GM12891 (cell line): ENCODE measurements around the gene DLG4.

ENCODE experiments used
- PAX5 ChIP-seq: IDR thresholded peaks from 2 replicates; pipeline ENCODE4 v1.6.1; 2011; ENCODE audit warnings: low read length, moderate library complexity, mild to moderate bottlenecking; ENCODE audit not compliant: insufficient read depth, severe bottlenecking
- POLR2A ChIP-seq: IDR thresholded peaks from 2 replicates; pipeline ENCODE4 v1.6.1; 2011; ENCODE audit warnings: low read depth, low read length, control low read depth
- POLR2AphosphoS5 ChIP-seq: IDR thresholded peaks from 2 replicates; pipeline ENCODE4 v1.6.1; 2011; ENCODE audit warnings: low read depth, low read length, control low read depth
- POU2F2 ChIP-seq: IDR thresholded peaks from 2 replicates; pipeline ENCODE4 v1.6.1; 2011; ENCODE audit warnings: low read depth, mild to moderate bottlenecking, control low read depth, low read length, moderate library complexity
- SPI1 ChIP-seq: IDR thresholded peaks from 2 replicates; pipeline ENCODE4 v1.6.1; 2011; ENCODE audit warnings: low read depth, low read length, control low read depth
- TAF1 ChIP-seq: IDR thresholded peaks from 2 replicates; pipeline ENCODE4 v1.6.1; 2011; ENCODE audit warnings: low read depth, low read length, control low read depth

DNA sequence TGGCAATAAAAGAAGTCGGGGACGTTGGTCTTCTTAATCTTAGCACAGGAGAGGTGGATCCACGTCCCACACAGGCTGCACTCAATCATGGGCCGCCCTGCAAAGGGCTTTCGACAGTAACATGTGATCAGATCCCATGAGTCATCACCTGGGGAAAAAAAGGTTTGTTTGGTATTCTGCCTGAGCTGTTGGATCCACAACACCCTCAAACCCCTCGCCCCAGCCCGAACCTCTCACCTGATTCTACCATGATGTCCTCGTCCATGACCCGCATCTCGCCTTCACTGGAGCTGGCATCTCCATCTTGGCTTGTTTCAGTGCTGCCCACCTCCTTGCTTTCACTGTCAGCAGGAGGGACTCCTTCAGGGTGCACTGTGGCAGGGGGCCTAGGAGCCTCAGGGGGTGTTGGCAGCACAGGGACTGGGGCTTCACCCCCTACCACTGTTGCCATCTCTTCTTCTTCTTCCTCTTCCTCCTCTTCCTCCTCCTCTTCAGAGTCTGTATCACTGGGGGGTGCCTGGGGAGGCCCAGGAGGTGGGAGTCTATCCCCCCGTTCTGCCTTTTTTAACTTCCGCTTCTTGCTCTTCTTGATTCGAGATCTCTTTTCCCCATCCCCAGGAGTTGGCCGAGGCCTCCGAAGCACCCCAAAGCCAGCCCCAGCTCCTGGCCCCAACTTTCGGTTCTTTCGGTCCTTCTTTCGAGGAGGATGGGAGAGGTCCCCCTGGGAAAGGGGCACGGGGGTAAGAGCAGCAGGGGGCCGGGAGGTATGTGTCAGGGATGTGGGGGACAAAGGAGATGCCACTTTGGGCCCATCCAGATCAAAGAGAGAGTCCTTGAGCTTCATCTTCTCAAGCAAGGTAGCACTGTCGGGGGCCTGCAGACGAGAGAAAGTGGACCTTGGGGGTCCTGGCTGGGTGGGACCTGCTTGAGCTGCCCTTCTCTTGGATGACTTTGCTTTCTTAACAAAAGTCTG, 16.3 kb upstream of the DLG4 start:
- peak; percentile 25; the same call in 1 of the 2 replicates for TF ChIP-seq POLR2AphosphoS5
- no peak for TF ChIP-seq POLR2A
- no peak for TF ChIP-seq PAX5
- no peak for TF ChIP-seq SPI1
- no peak for TF ChIP-seq TAF1
- no peak for TF ChIP-seq POU2F2
